ENCODE results near the gene IQSEC2.

IQSEC2 gene

DNA sequence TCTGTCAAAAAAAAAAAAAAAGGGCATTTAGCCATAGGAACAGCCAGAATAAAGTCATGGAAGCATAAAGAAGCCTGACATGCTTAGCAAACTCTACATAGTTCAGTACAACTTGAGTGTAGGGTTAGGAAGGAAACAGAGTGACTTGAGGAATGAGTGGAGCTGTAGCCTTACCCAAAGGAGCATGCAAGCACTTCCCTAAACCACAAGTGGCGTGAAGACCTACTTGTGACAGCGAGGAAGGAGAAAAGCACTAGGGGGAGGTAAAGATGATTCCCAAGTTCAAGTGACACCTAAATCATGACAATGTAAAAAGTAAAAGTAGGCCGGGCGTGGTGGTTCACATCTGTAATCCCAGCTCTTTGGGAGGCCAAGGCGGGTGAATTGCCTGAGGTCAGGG, 21.8 kb upstream of the IQSEC2 start:
- DNase-seq = no peak

DNA sequence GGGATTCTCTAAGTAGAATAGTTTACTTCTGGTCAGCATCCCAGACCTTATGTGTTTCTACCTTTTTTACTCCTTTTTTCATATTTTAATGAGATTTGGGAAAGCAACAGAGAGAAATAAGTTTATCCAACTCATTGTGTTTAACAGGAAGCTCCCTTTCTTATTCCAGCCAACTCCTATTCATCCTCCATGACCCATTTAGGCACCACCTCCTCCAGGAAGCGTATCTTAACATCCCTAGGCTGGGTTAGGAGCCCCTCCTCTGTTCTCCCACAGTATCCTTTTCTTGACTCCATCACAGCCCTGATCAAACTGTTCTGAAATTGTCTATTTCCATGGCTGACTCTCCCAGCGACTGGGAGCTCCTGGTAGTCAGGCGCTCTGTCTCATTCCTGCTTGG, 18.8 kb upstream of the IQSEC2 start:
- DNase-seq = no peak

DNA sequence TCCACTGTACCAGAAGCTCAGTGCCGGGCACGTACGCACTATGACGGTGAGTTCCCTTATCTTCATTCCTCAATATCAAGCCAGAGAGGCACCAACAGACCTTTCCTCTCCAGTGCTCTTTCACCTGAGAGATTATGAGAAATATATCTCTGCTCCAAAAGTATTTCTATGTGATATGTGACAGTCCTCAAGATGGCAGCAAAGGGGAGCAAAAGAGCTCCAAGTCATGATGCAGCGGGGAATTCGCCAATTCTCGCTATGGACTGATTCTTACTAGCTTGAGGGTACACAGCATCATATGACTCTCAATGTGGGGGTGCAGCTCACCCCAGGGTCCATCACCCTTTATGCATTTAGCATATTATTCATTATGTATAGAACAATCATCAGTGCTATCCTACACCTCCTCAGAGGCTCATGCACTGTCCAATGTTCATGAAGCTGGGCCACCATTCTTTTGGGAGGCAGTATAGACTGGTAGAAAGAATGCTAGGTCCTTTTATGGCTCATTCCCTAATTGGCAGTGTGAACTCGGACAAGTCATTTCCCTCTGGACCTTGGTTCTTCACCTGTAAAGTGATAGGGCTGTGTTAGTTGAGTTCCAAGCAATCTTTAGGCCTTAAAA, 12.8 kb upstream of the IQSEC2 start:
- no peak for DNase-seq

DNA sequence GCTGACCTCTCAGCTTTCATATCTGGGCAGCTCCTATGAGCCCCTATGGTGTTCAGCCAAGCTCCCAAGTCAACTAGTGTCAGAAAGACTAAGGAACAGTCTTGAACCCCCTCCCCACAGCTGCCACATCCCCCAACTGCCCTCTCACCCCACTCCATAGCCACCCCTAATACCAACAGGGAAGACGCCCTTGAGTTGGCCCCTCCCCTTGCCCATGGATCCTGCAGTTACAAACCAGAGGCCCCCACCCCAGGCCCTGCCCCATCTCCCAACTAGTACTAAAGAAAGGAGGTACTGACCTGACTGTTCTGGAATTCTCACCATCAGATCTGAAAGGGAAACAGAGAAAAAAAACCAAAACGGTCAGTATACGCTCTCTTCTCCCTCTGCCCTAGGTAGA, 10.2 kb upstream of the IQSEC2 start:
- DNase-seq = no peak

DNA sequence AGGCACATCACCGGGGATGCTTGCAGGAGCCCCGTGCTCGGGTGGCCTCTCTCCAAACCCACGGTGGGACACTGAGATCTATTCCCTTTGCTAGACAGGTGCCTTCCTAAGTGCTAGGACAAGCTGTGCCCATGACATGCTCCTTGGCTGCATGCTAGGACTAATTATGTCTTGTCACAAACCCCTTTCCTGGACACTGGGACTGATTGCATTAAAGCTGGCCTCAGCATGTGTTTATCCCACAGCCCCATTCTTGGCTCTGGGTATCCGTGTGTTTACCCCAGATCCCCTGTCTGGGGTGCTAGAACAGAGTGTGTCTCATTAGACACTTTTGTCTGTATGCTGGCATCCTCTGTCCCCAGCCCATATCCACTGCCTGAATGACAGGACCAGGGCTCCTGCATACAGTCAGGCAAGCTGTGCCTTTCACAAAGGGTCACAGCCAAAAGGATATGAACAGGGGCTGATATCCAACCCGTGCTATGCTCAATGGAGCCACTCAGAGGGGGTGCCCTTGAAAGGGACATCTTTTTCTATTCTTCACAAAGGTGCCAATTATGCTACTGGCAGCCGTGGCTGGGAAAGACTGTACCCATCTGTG, 9.2 kb upstream of the IQSEC2 start:
- no peak for DNase-seq

DNA sequence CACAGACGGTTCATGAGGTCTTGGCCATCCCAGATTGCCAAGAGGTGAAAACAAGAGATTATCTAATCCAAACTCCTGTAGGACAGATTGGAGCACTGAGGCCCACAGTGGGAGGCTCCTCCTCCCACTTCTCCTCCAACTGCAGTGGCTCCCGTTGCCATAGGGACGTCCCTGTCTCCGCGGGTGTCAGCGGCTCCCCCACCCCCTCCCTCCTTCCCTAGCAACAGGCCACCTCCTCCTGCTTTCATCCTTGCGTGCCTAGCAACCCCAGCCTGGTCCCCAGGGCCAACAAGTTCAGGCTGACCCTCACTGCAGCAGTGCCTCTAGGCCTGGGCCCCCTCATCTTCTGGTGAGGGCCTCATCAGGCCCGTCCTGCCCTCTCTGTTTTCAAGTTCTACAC, 6.8 kb upstream of the IQSEC2 start:
- no peak for DNase-seq

DNA sequence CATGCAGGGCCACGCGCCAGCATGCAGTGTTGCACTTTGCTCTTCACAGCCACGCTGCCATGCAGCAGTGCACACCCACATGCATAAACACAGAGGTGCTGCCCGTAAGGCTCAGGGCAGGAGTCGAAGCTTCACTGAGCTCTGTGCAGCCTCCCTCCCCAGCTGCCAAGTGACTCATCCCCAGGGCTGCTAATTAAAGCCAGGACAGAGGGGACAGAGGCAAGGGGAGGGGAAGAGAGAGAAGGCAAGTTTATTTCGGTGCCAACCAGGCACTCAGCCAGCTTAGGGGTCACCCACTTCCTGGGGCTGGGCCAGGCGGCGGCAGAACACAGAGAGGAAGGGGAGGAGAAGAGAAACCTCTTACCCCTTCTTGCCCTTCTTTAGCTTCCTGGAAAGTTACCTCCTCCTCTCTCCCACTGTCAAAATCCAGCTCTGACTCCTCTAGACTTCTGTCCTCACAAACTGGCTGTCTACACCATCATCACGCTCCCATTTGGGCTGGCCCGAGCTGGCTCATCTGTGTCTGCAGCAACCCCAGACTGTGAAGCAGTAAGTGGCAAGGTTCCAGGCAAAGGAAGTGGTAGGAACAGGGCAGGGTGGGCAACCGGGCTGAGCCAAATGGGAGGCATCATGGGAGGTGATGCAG, 6.2 kb upstream of the IQSEC2 start:
- DNase-seq = peak; percentile 36

DNA sequence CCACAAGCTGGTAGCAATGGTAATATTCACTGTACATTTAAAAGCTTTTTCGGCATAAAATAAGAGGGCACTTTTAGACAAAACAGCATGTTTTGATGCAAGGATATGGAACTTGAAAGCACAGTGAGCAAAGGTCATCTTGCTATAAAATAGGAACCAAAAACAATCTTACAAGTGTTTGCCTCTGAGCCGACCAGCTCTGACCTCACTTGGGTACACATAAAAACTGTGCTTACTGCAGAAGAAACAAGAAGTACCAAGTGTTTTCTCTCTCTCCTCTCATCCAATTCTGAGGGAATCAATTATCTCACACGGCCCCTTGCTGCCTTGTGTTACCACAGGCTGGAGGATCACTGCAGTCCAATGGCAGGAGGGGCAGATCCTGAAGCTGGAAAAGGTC, 4.8 kb upstream of the IQSEC2 start:
- DNase-seq = no peak

DNA sequence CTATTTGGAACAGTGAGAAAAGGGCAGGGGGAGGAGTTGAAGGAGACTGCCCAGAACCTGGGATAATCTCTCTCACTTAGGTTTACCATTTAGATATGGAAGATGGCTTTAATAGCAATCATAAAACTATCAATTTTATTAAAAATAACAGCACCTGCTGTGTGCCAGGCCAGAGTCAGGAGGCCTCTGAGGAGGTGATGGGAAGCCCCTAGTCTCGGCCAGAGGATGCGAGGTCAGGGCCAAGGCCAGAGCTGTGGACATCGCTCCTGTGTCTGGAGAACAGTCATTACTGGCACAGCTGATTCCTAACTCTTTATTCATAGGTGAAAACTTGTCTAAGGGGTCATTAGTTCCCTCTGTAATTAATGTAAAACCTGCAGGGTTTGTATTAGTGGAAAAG, 4.2 kb upstream of the IQSEC2 start:
- DNase-seq = no peak

DNA sequence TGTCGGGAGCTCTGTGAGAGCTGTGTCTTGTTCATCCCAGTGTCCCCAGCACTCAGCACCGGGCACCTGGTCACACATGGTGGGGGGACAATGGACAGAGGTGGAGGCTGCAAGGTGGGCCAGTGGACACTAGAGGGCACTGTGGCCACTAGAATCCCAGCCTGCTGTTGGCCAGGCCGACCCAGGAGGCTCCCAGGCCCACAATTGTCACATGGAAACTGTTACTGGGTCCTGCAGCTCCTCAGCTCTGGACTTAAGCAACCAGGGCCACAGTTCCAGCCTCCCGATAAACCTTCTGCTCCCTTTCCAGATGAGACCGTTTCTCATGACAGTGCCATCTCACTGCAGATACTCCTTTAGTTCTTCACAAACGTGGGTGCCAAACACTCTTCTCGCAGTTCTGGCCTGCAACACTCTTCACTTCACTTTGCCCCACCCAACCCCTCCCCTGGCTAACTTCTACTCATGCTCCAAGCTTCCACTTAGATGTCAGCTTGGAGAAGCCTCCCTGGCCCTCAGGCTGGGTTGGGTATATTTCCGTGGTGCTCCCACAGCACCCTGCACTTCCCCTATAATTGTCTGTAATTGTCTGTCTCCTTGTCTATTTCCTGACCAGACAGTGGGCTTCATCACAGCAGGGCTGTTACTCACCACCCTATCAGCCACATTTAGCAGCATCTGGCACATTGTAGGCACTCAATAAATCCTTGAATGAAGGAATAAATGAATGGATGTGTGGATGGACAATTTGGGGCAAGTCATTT, 3.5 kb upstream of the IQSEC2 start:
- peak; percentile 59 for DNase-seq

DNA sequence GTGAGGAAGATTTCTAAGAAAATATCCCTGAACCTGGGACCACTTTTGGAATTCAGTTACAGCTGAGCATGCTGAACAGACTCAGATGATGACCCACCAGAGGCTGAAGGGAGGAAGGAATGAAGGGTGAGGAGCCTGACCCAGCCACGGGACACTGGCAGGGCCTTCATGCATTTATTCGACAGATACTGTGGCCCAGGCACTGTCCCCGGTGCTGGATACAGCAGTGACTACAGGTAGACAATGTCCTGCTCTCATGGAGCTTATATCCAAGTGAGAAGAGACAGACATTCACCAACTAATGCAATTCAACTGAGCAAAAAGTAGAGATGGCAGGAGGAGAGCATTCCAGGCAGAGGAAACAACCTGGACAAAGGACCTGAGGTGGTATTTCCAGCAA, 2.2 kb upstream of the IQSEC2 start:
- DNase-seq = no peak

DNA sequence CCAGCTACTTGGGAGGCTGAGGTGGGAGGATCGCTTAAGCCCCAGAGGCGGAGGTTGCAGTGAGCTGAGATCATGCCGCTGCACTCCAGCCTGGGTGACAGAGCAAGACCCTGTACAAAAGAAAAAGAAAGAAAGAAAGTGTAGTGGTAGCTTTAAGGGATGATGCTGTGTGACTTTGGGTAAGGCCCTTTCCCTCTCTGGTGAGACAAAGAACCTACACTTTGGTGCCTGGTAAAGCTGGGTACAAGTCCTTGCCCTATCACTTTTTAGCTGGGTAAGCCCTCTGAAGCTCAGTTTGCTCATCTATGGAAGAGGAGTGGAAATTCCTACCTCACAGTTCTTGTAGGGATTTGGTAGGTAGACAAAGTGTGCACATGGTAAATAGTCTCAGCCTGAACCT, 1.7 kb upstream of the IQSEC2 start:
- DNase-seq = no peak

DNA sequence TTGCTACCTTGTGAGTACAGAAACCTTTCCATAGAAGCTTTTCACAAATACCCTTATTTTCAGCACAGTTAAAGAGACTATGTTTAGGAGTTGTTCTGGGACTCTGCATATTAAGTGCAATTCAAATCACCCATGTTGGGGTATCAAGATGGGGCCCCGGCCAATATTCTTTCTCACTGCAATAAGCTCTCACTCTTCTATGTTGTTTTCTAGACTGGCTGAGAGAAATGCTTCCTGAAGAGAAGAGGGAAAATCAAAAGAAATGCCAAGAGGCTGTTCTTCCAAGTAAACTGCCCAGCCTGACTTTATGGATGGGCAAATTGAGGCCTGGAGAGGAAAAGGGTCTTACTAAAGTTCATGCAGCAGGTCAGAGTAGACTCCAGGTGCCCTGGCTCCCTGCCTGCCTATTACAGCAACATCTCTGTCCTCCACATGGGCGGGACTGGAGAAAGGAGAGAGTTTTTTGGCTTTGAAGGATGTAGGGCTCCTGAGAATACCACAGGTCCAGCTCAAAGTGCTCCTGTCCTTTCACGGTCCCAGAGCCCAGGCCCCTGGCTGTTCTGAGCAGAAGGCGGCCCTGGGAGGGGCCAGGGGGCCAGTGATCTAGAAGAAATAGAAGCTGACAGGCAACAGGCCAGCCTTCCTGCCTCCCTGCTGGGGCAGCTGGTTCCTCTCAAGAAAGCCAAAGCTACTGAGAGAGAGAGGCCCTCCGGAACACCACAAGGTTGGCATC, 745 bp upstream of the IQSEC2 start:
- DNase-seq = no peak

DNA sequence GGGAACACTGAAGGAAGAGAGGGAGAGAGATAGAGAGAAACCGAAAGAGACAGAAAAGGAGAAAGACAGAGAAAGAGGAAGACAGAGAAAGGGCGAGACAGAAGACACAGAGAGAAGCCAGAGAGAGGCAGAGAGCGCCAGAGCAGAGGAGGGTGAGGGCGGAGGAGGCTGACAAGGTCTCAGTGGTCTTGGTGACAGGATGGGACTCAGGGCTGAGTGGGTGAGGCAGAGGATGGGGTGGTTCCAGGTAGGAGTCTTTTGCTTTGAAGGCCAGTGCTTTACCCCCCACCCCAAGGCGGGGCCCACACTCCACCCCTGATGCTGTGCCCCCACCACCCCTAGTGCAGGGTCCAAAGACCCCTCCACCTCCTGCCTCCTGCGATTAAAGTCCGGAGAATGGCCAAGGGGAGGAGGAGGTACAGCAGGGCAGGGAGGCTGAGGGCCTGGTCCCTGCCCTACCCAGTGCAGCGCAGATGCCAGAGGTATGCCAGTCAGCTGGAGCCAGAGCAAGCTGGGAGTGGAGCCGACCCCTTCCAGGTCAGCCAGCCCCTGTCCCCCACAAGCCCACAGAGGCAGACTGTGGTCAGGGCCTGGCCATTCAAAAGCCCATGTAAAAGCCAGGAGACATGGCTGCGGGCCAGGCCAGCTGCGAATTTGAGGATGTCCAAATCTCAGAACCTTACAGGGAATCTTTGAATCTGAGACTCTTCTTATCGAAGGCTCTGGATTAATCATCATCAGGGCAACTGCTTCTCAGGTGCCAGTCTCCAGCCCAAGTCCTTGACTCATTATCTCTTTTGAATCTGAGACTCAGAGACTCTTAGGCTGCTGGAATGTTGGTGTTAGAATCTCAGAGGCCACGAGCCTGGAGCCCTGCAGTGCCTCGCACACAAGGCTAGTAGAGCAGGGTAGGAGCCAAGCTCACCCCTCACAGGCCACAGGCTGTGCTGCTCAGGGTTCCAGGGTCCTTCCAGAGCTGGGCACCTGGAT, 758 bp downstream of the IQSEC2 start:
- DNase-seq = no peak

DNA sequence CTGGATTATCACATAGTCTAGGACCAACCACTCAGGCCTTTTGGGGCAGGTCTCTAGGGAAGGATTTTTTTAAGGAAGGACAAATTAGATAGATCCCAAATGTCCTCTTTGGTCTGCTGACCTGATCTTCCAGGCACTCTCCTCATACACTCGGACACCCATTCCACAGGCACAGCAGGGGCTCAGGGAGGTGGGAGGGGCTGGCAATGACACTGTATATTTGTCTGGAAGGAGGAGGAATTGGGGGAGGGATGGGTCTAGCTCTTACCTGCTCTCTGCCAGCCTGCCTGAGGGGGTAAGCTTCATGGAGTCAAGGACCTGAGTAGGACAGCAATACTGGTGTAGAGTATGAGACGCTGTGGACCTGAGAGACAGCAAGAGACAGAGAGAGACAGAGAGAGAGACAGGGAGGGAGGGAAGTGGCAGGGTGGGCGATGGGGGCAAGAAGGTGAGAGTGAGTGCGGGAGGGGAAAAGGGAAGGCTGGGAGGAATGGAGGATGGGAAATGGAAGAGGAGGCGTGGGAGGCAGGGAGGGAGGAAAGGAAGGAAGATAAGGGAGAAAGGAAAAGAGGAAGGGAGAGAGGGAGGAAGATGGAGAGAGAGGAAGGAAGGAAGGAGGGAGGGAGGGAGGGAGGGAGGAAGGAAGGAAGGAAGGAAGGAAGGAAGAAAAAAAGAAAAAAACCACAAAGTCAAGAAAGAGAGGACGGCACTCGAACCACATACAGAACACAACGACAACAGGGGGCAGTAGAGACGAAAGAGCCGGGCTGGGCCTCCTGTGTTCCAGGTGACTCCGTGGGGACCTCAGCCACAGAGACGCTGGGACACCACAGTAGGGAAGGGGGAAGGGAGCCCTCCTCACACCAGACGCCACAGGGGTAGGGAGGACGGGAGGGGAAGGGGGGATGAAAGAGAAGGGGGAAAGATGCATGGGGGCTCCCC, 1.8 kb downstream of the IQSEC2 start:
- no peak for DNase-seq

DNA sequence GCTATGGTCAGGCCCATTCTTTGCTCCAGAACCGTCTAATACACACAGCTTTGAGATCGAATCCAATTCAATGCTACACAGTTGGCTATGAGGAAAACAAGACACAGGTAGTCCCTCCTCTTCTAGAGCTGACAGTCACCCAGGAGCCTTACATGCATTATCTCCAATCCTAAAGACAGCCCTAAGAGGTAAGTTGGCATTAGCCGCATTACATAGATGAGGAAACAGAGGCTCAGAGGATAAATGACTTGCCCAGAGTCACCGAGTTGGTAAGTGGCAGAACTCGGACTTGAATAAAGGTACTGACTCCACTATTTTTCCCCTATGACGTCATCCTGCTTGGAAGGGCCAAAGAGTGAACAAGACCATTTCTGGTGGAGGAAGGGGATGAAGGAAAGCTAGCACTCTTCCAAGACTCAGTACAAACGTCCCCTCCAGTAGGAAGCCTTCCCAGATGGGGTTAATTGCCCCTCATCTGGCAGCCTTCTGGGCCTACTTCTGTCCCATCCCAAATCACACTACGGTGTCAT, 8.5 kb downstream of the IQSEC2 start:
- no peak for DNase-seq

DNA sequence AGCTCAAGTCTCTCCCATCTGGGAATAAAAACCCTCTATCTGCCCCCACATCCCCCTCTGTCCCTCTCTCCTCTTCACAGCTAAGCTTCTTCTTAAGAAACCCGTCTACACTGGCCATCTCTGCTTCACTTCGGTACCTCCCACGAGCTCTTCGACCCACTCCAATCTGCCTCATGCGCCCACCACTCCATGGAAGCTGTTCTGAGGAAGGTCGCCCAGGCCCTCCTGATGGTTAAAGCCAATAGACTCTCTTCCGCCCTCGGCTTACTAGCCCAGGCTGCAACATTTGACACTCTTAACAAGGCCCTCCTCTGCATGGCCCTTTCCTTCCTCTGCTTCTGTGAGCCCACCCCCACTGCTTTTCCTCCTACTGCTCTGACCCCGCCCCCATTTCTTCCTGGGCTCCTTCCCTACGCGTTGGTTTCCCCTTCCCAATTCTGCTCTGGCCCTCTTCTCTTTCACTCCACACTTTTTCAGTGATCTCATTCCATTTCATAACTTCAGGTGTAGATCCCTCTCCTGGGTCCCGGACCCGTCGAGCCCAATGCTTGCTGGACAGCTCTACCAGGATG, 11.8 kb downstream of the IQSEC2 start:
- DNase-seq = no peak

DNA sequence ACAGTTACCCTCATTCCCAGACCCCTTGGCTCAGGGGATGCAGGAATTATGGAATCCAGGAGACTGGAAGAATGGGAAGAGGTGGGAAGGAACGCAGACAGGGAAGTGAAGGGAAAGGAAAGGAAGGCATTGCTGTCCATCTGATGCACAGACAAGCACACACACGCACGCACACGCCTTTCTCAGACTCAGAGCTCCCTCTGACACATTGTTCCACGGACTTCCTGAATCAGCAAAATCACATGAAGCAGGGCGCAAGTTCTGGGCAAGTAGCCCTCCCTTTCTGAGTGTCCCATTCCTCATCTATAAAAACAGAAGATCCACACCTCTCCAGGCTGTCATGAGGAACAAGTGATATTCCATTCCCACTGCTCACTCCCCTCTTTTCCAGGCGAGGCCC, 13.2 kb downstream of the IQSEC2 start:
- no peak for DNase-seq

DNA sequence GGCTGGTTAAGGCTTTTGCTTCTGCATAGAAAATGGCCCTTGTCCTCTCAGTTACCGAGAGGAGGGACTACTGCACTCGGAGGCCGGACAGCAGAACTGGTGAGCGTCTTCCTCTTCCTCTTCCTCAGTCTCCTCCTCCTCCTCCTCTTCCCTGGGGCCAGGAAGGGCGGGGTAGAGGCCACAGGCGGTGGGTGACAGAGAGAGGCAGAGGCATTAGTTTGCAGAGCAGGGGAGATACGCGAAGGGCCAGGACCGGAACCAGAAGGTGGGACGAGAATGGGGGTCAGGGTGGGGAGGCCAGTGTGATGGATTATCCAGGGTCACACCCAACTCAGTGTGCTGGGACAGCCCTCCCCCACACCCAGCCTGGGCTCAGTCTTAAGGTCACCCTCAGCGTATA, 14.5 kb downstream of the IQSEC2 start:
- DNase-seq = no peak

Data from activated CD8-positive, alpha-beta memory T cell treated with anti-CD3 and anti-CD28 coated beads, Interleukin-2, amount 50 U/mL, for 4 hours (primary cell).